B cell (primary cell): ENCODE measurements around the gene FAM3D. TPM values are rescaled to one million over a fixed set of nuclear protein-coding genes. Genes with fewer than 3 reads are reported as not detected.

Source experiments
- ATAC-seq: fragments of 200-7000 bp; cut with Tn5 transposase; one replicate; pipeline ENCODE4 v1.10.0; 2021; ENCODE audit warnings: low read depth, mild to moderate bottlenecking, moderate number of reproducible peaks, moderate library complexity
- CTCF ChIA-PET: fragments of 350-600 bp; sonication (Branson Sonifier 250); formaldehyde crosslinking; loops from one replicate; lab custom pipeline; 2021; ENCODE audit warnings: antibody characterized with exemption, inconsistent platforms; lab: Charles Lee
- POLR2A ChIA-PET: fragments of 350-600 bp; sonication (Branson Sonifier 250); formaldehyde crosslinking; loops from one replicate; lab custom pipeline; 2021; ENCODE audit warnings: antibody characterized with exemption; lab: Charles Lee
- DNase-seq: peaks from one replicate; pipeline ENCODE4 v3.0.0; 2013
- H2AFZ ChIP-seq: 2 replicates; pipeline ENCODE4 v1.6.1; 2012; ENCODE audit warnings: mild to moderate bottlenecking, low read depth, low read length; ENCODE audit not compliant: insufficient read depth, poor library complexity, severe bottlenecking
- H3K27ac ChIP-seq, 2 donors: 1 replicate in 1 of 2; 2 replicates in 1 of 2; pipeline ENCODE4 v1.5.1; 2012 to 2013; ENCODE audit warnings: low read length in 2 of 2, mild to moderate bottlenecking in 2 of 2, moderate library complexity in 1 of 2
- H3K27me3 ChIP-seq, 4 experiments: fragments of 200-600 bp in 1 of 4; sonication (generic) in 1 of 4; replicated peaks in 1 of 4; 1 replicate in 2 of 4; 2 replicates in 2 of 4; pipeline versions ENCODE4 v1.6.1 to v1.7.0; 2013 to 2016; ENCODE audit warnings: low read length in 3 of 4, mild to moderate bottlenecking in 2 of 4, mixed read lengths in 1 of 4, moderate library complexity in 1 of 4; ENCODE audit not compliant: insufficient read depth in 4 of 4, control insufficient read depth in 3 of 4; ENCODE audit errors: control extremely low read depth in 1 of 4
- H3K36me3 ChIP-seq, 2 experiments: replicated peaks in 1 of 2; 1 replicate in 1 of 2; 2 replicates in 1 of 2; pipeline versions ENCODE4 v1.6.1 to v1.7.1; 2013; ENCODE audit warnings: low read length in 1 of 2; ENCODE audit not compliant: insufficient read depth in 2 of 2, control insufficient read depth in 1 of 2; ENCODE audit errors: control extremely low read depth in 1 of 2, extremely low read depth in 1 of 2
- H3K4me1 ChIP-seq, 2 donors: fragments of 200-600 bp in 1 of 2; sonication (generic) in 1 of 2; 1 replicate in 1 of 2; 2 replicates in 1 of 2; pipeline versions ENCODE4 v1.5.1 to v1.6.1; 2013 to 2017; ENCODE audit warnings: low read length in 2 of 2; ENCODE audit not compliant: control insufficient read depth in 2 of 2, insufficient read depth in 2 of 2
- H3K4me2 ChIP-seq: replicated peaks from 2 replicates; pipeline ENCODE3; 2012; ENCODE audit warnings: mild to moderate bottlenecking, low read depth, low read length; ENCODE audit not compliant: poor library complexity, severe bottlenecking
- H3K4me3 ChIP-seq, 5 experiments: fragments of 200-600 bp in 1 of 5; sonication (generic) in 1 of 5; 1 replicate in 3 of 5; 2 replicates in 2 of 5; pipeline versions ENCODE4 v1.5.1 to v1.7.0; 2011 to 2016; ENCODE audit warnings: low read length in 4 of 5, mild to moderate bottlenecking in 4 of 5, low read depth in 2 of 5, control low read depth in 1 of 5, moderate library complexity in 1 of 5; ENCODE audit not compliant: insufficient read depth in 1 of 5; ENCODE audit errors: control extremely low read depth in 1 of 5, extremely low read depth in 1 of 5
- H3K79me2 ChIP-seq: fragments of 200-600 bp; sonication (generic); one replicate; pipeline ENCODE4 v1.6.0; 2016; ENCODE audit warnings: low read length; ENCODE audit not compliant: control insufficient read depth, insufficient read depth
- H3K9ac ChIP-seq: fragments of 200-600 bp; sonication (generic); 2 replicates; pipeline ENCODE4 v1.6.1; 2017; ENCODE audit warnings: mild to moderate bottlenecking, low read length, moderate library complexity
- H3K9me3 ChIP-seq, 3 donors: one replicate each; pipeline versions ENCODE4 v1.6.1 to v1.7.1; 2013; ENCODE audit warnings: low read length in 2 of 3; ENCODE audit not compliant: control insufficient read depth in 2 of 3, insufficient read depth in 1 of 3; ENCODE audit errors: control extremely low read depth in 1 of 3
- H4K20me1 ChIP-seq: 2 replicates; pipeline ENCODE4 v1.6.0; 2012; ENCODE audit warnings: mild to moderate bottlenecking, low read length; ENCODE audit not compliant: insufficient read depth, control insufficient read depth, poor library complexity, severe bottlenecking
- H3K27ac Mint-ChIP-seq: one replicate; pipeline ENCODE4 v1.8.0; 2021; ENCODE audit warnings: mixed read lengths
- H3K27me3 Mint-ChIP-seq: one replicate; pipeline ENCODE4 v1.8.0; 2021; ENCODE audit warnings: mixed read lengths
- H3K4me1 Mint-ChIP-seq: one replicate; pipeline ENCODE4 v1.8.0; 2021; ENCODE audit warnings: mixed read lengths
- H3K4me3 Mint-ChIP-seq: one replicate; pipeline ENCODE4 v1.8.0; 2021; ENCODE audit warnings: mixed read lengths
- H3K9me3 Mint-ChIP-seq: one replicate; pipeline ENCODE4 v1.8.0; 2022; ENCODE audit warnings: mixed read lengths; ENCODE audit not compliant: insufficient read depth
- EZH2 ChIP-seq: IDR thresholded peaks from 2 replicates; pipeline ENCODE4 v1.6.1; 2012; ENCODE audit warnings: borderline replicate concordance, low read depth, mild to moderate bottlenecking, moderate library complexity, low read length; ENCODE audit not compliant: insufficient read depth, poor library complexity, severe bottlenecking
- WGBS: methylation state at CpG from one replicate; pipeline ENCODE4 v1.1.5; 2013; ENCODE audit warnings: missing lambda C conversion rate; ENCODE audit not compliant: insufficient coverage; 5-methylcytosine and 5-hydroxymethylcytosine counted together
- intact Hi-C: fragments of 100-400 bp; cut with micrococcal nuclease; formaldehyde crosslinking; loops from one replicate; pipeline ENCODE4 v1.10.0; 2022
- polyA plus RNA-seq: library from polyadenylated mRNA; depleted of rRNA; stranded (reverse); fragments of >200 nt; gene quantifications from 2 replicates; pipeline ENCODE4 v1.2.3, GENCODE V29; 2012
- total RNA-seq, 2 donors: library from RNA; stranded (reverse); fragments of 120-200 nt in 1 of 2; gene quantifications; 1 replicate in 1 of 2; 2 replicates in 1 of 2; pipeline versions ENCODE4 v1.2.3 to v1.2.4, GENCODE V29; 2013 to 2022
- TF ChIP-seq, protein P1 (sequence below): fragments of 200-600 bp; IDR thresholded peaks from one replicate; pipeline ENCODE4 v1.8.0; 2022; ENCODE audit warnings: antibody characterized with exemption, mild to moderate bottlenecking

Gene FAM3D
- total and polyA plus RNA-seq, 2 donors (not counting 1 experiment from before 2014, with no cell fraction given): not detected

DNA sequence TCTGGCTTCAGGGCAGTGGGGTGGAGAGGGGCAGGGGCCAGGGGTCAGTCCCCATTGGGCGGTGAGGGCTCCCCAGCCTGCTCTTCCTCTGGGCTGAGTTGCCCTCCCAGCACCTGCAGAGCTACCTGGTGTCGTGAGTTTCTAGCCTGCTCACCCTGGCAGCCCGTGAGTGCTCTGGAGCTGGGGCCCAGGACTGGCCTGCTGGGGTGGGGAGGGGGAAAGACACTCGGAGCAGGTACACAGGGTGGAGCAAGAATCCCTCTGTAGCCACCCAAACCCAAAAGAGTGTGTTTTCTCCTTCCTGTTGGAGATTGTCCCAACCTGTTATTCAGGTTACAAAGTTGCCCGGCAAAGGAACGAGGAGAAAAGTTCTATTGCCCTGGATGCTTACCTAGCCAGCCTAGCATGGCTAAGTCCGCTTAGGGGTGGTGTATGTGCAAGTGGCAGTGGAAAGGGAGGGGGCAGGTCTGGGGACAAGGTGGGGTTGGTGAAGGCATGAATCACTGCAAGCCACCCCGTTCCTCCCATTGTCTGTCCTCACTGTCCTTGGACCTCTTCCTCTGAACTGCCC lies 8.9 kb downstream of the FAM3D start:
- Histone ChIP-seq H3K79me2 (no peaks in the 10 kb centered on the region), H3K4me1 (no peaks in the 10 kb centered on the region), H3K9me3 (no peaks in the 10 kb centered on the region), H3K4me2 (no peak overlapping the region), H4K20me1 (no peaks in the 10 kb centered on the region), H3K36me3 (no peaks in the 10 kb centered on the region), H3K27ac (no peak overlapping the region), H3K9ac (no peak overlapping the region), H3K27me3 (no peaks in the 10 kb centered on the region), H2AFZ (no peak overlapping the region), H3K4me3 (no peak overlapping the region)
- ATAC-seq (no peak), DNase-seq (no peak)
- CTCF ChIA-PET: no interaction called here
- H3K4me1 Mint-ChIP-seq: no peaks in the 10 kb centered on the region
- POLR2A ChIA-PET: no interaction called here
- intact Hi-C loops: no loop called here
- WGBS: 100% methylated on average over 3 of the region's 8 CpGs
- peaks cover 23% of the 10 kb centered on the region for H3K27me3 Mint-ChIP-seq
- no peak overlapping the region for H3K27ac Mint-ChIP-seq
- no peak overlapping the region for H3K4me3 Mint-ChIP-seq
- no peak for TF ChIP-seq EZH2
- TF ChIP-seq, protein P1, sequence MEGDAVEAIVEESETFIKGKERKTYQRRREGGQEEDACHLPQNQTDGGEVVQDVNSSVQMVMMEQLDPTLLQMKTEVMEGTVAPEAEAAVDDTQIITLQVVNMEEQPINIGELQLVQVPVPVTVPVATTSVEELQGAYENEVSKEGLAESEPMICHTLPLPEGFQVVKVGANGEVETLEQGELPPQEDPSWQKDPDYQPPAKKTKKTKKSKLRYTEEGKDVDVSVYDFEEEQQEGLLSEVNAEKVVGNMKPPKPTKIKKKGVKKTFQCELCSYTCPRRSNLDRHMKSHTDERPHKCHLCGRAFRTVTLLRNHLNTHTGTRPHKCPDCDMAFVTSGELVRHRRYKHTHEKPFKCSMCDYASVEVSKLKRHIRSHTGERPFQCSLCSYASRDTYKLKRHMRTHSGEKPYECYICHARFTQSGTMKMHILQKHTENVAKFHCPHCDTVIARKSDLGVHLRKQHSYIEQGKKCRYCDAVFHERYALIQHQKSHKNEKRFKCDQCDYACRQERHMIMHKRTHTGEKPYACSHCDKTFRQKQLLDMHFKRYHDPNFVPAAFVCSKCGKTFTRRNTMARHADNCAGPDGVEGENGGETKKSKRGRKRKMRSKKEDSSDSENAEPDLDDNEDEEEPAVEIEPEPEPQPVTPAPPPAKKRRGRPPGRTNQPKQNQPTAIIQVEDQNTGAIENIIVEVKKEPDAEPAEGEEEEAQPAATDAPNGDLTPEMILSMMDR: no peak
- H3K9me3 Mint-ChIP-seq: no peaks in the 10 kb centered on the region

DNA sequence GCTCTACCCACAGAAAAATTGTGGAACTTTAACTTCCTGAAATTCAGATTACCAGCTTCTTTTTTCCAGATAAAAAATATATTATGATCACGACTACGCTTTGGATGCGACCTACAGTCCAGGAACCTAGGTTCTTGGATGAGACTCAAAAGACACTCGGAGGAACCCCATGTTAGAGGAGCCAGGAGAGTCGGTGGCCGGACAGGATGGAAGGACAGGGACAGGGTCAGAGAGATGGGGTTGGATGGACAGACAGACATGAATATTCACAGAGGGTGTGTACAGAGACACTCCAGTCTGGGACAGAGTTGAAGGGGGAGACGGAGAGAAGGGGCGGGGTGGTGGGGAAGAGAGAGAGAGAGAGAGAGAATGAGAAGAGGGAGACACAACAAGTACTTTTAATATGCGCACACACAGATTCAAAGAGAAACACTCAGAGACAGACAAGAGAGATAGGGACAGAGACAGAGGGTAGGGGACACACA lies 9.5 kb downstream of the FAM3D start:
- H3K9ac ChIP-seq: no peak overlapping the region

More for the DNA sequence above, 9.5 kb downstream of the FAM3D start:
- TF ChIP-seq, protein P1: no peak
- TF ChIP-seq EZH2: no peak
- Mint-ChIP-seq H3K4me1 (no peaks in the 10 kb centered on the region), H3K27me3 (peaks cover 23% of the 10 kb centered on the region), H3K4me3 (no peak overlapping the region), H3K27ac (no peak overlapping the region), H3K9me3 (no peaks in the 10 kb centered on the region)
- POLR2A ChIA-PET: no interaction called here
- Histone ChIP-seq H3K36me3 (no peaks in the 10 kb centered on the region), H3K27ac (no peak overlapping the region), H3K27me3 (no peaks in the 10 kb centered on the region), H4K20me1 (no peaks in the 10 kb centered on the region), H3K9me3 (no peaks in the 10 kb centered on the region), H3K4me1 (no peaks in the 10 kb centered on the region), H3K4me2 (no peak overlapping the region), H3K4me3 (no peak overlapping the region), H3K79me2 (no peaks in the 10 kb centered on the region), H2AFZ (no peak overlapping the region)
- DNase-seq (no peak), ATAC-seq (no peak)
- CTCF ChIA-PET: no interaction called here
- intact Hi-C loops: no loop called here
- 79% methylated on average over 6 of the region's 9 CpGs for WGBS
